IMR-90 (cell line): ENCODE data around the gene CMSS1. TPM values are rescaled to one million over a fixed set of nuclear protein-coding genes. Genes with fewer than 3 reads are reported as not detected.
A peak's percentile ranks its signal among the peaks of the same experiment; 100 is the strongest.

Source experiments
- ATAC-seq: fragments of 200-7000 bp; cut with Tn5 transposase; 2 replicates; pipeline ENCODE4 v1.9.1; 2020; ENCODE audit warnings: low read depth, mild to moderate bottlenecking, moderate library complexity
- BruUV-seq: library from RNA; stranded (reverse); fragments of 400-500 nt; replicated peaks from 2 replicates; lab custom pipeline; 2021; lab: Mats Ljungman, UMichigan
- CTCF ChIA-PET: fragments of 300-600 bp; formaldehyde crosslinking; extraction: SDS; loops from one replicate; lab custom pipeline; 2021; ENCODE audit warnings: antibody characterized with exemption; lab: Yijun Ruan, JAX
- POLR2A ChIA-PET: fragments of 300-600 bp; sonication (Branson Sonifier 250); formaldehyde crosslinking; loops from one replicate; lab custom pipeline; 2022; ENCODE audit warnings: antibody characterized with exemption; ENCODE audit not compliant: unreplicated experiment; lab: Charles Lee
- DNase-seq: peaks from one replicate; pipeline ENCODE4 v3.0.0; 2013
- H2AFZ ChIP-seq: replicated peaks from 2 replicates; pipeline ENCODE3; 2013; ENCODE audit warnings: low read length, mild to moderate bottlenecking; ENCODE audit not compliant: poor library complexity
- H2AK5ac ChIP-seq: 2 replicates; pipeline ENCODE4 v1.6.1; 2013; ENCODE audit warnings: low read depth, low read length, inconsistent platforms
- H2AK9ac ChIP-seq: replicated peaks from 2 replicates; pipeline ENCODE3; 2013; ENCODE audit warnings: mild to moderate bottlenecking, low read depth, low read length, moderate library complexity; ENCODE audit not compliant: poor library complexity
- H2BK120ac ChIP-seq: 2 replicates; pipeline ENCODE4 v1.6.1; 2013; ENCODE audit warnings: low read depth, low read length, inconsistent platforms
- H2BK15ac ChIP-seq: 3 replicates; pipeline ENCODE4 v1.6.1; 2013; ENCODE audit warnings: low read depth, low read length, inconsistent platforms
- H2BK20ac ChIP-seq: 2 replicates; pipeline ENCODE4 v1.6.1; 2013; ENCODE audit warnings: low read depth, mild to moderate bottlenecking, inconsistent platforms, low read length, moderate library complexity
- H2BK5ac ChIP-seq: 2 replicates; pipeline ENCODE4 v1.6.1; 2013; ENCODE audit warnings: mild to moderate bottlenecking, low read depth, low read length, inconsistent platforms; ENCODE audit not compliant: poor library complexity, severe bottlenecking
- H3K14ac ChIP-seq: replicated peaks from 2 replicates; pipeline ENCODE4 v1.6.1; 2013; ENCODE audit warnings: low read depth, low read length, inconsistent platforms
- H3K18ac ChIP-seq: 2 replicates; pipeline ENCODE4 v1.6.1; 2013; ENCODE audit warnings: low read depth, low read length, control low read depth
- H3K23ac ChIP-seq: 2 replicates; pipeline ENCODE4 v1.6.1; 2013; ENCODE audit warnings: low read depth, low read length, inconsistent platforms
- H3K27ac ChIP-seq: 2 replicates; pipeline ENCODE4 v1.5.1; 2013; ENCODE audit warnings: mild to moderate bottlenecking, control low read depth, low read length; ENCODE audit not compliant: insufficient read depth
- H3K27me3 ChIP-seq: 2 replicates; pipeline ENCODE4 v1.6.1; 2013; ENCODE audit warnings: low read length; ENCODE audit not compliant: control insufficient read depth, insufficient read depth
- H3K36me3 ChIP-seq: 2 replicates; pipeline ENCODE4 v1.6.1; 2013; ENCODE audit warnings: low read length, mixed read lengths; ENCODE audit not compliant: control insufficient read depth, insufficient read depth
- H3K4ac ChIP-seq: 2 replicates; pipeline ENCODE4 v1.6.1; 2013; ENCODE audit warnings: low read depth, low read length, inconsistent platforms
- H3K4me1 ChIP-seq: 2 replicates; pipeline ENCODE4 v1.6.1; 2013; ENCODE audit warnings: low read length, mixed read lengths; ENCODE audit not compliant: control insufficient read depth, insufficient read depth
- H3K4me2 ChIP-seq: 2 replicates; pipeline ENCODE4 v1.6.1; 2013; ENCODE audit warnings: low read depth, mild to moderate bottlenecking, control low read depth, low read length, moderate library complexity
- H3K4me3 ChIP-seq: 2 replicates; pipeline ENCODE4 v1.5.1; 2013; ENCODE audit warnings: low read depth, mild to moderate bottlenecking, control low read depth, low read length, moderate library complexity; ENCODE audit not compliant: insufficient read depth
- H3K56ac ChIP-seq: 2 replicates; pipeline ENCODE4 v1.6.1; 2013; ENCODE audit warnings: low read length, inconsistent platforms; ENCODE audit not compliant: insufficient read depth; ENCODE audit errors: extremely low read depth
- H3K79me1 ChIP-seq, 2 experiments: 2 replicates each; pipeline ENCODE4 v1.6.1; 2013; ENCODE audit warnings: low read length in 2 of 2, inconsistent platforms in 1 of 2, low read depth in 1 of 2
- H3K9ac ChIP-seq: 2 replicates; pipeline ENCODE4 v1.6.1; 2013; ENCODE audit warnings: low read depth, low read length, control low read depth
- H3K9me1 ChIP-seq: 2 replicates; pipeline ENCODE4 v1.6.1; 2013; ENCODE audit warnings: low read length, inconsistent platforms; ENCODE audit not compliant: insufficient read depth
- H3K9me3 ChIP-seq: 2 replicates; pipeline ENCODE4 v1.6.1; 2013; ENCODE audit warnings: low read length; ENCODE audit not compliant: control insufficient read depth, insufficient read depth
- H4K20me1 ChIP-seq: 2 replicates; pipeline ENCODE4 v1.6.1; 2013; ENCODE audit warnings: low read length, inconsistent platforms; ENCODE audit not compliant: insufficient read depth
- H4K5ac ChIP-seq: 2 replicates; pipeline ENCODE4 v1.6.1; 2013; ENCODE audit warnings: mild to moderate bottlenecking, low read depth, low read length, control low read depth
- H4K8ac ChIP-seq, 2 experiments: 2 replicates each; pipeline ENCODE4 v1.6.1; 2013; ENCODE audit warnings: low read depth in 2 of 2, low read length in 2 of 2, control low read depth in 1 of 2, inconsistent platforms in 1 of 2
- H4K91ac ChIP-seq: 2 replicates; pipeline ENCODE4 v1.6.1; 2013; ENCODE audit warnings: low read depth, low read length, inconsistent platforms; ENCODE audit not compliant: insufficient read depth
- BHLHE40 ChIP-seq: fragments of 150-350 bp; IDR thresholded peaks from 2 replicates; pipeline ENCODE4 v1.6.1; 2016; ENCODE audit warnings: mild to moderate bottlenecking, low read depth, low read length
- MAFK ChIP-seq: IDR thresholded peaks from 2 replicates; pipeline ENCODE4 v1.6.1; 2012; ENCODE audit warnings: low read depth, low read length, improper control_type of control experiment
- WGBS, 2 experiments: methylation state at CpG; one replicate each; pipeline versions ENCODE4 v1.1.5 to v1.1.7; 2013; ENCODE audit warnings: missing lambda C conversion rate in 2 of 2; ENCODE audit not compliant: insufficient read length in 1 of 2; ENCODE audit errors: extremely low coverage in 2 of 2; 5-methylcytosine and 5-hydroxymethylcytosine counted together
- dilution Hi-C: fragments of 300-500 bp; cut with HindIII; formaldehyde crosslinking; loops from one replicate; pipeline ENCODE4 v1.14.3; 2018; ENCODE audit warnings: low sequenced_read_pairs; ENCODE audit not compliant: unreplicated experiment
- in situ Hi-C: fragments of 300-500 bp; cut with MboI; formaldehyde crosslinking; loops from 3 replicates; pipeline ENCODE4 v1.14.3; 2019; ENCODE audit warnings: low sequenced_read_pairs, inconsistent platforms, mixed read lengths
- intact Hi-C: fragments of 100-400 bp; cut with micrococcal nuclease; formaldehyde crosslinking; loops from 2 replicates; pipeline ENCODE4 v1.10.0; 2022
- polyA plus RNA-seq, 3 experiments: library from polyadenylated mRNA; depleted of rRNA; stranded (reverse); fragments of >200 nt; gene quantifications; 2 replicates each; pipeline ENCODE4 v1.2.3, GENCODE V29; 2012; ENCODE audit warnings: low replicate concordance in 1 of 3
- total RNA-seq: library from RNA; depleted of rRNA; stranded (reverse); fragments of >200 nt; gene quantifications from 2 replicates; pipeline ENCODE4 v1.2.3, GENCODE V29; 2012
- TF ChIP-seq, protein P1 (sequence below): fragments of 150-350 bp; IDR thresholded peaks from 2 replicates; pipeline ENCODE4 v1.6.1; 2017; ENCODE audit warnings: mild to moderate bottlenecking, antibody characterized with exemption, low read length, low read depth

CMSS1 gene
- total and polyA plus RNA-seq, 2 of the 4 experiments (the other 2 are of a cell fraction): 12.5 to 13.6 TPM

- intact Hi-C loops: no loop called here
Observed at GRCh38 chr3:100207886-100208285, 390.2 kb downstream of the CMSS1 start.

More at GRCh38 chr3:100207886-100208285, 390.2 kb downstream of the CMSS1 start:
- H4K5ac ChIP-seq: no peak overlapping the region
- POLR2A ChIA-PET: no interaction called here
- H3K14ac ChIP-seq: no peak overlapping the region
- H2BK20ac ChIP-seq: no peak overlapping the region; the same call in 1 of the 2 replicates
- no peak overlapping the region for H2AFZ ChIP-seq
- no peaks in the 10 kb centered on the region for H3K79me1 ChIP-seq
- H4K8ac ChIP-seq: no peak overlapping the region
- H2BK15ac ChIP-seq: no peak overlapping the region
- no peaks in the 10 kb centered on the region for H3K36me3 ChIP-seq
- no peak overlapping the region for H3K27ac ChIP-seq
- no peak overlapping the region for H3K4ac ChIP-seq
- H3K27me3 ChIP-seq: no peaks in the 10 kb centered on the region; the same call in 1 of the 2 replicates
- H4K91ac ChIP-seq: no peak overlapping the region
- H2AK5ac ChIP-seq: no peak overlapping the region
- H3K4me1 ChIP-seq: peaks cover 16% of the 10 kb centered on the region
- in situ Hi-C loops (no loop called here), dilution Hi-C loops (no loop called here)
- peak overlapping the region; percentile 47; the same call in 1 of the 2 replicates for H3K18ac ChIP-seq
- H3K56ac ChIP-seq: no peak overlapping the region
- no peak overlapping the region for H3K9ac ChIP-seq
- DNase-seq (no peak), ATAC-seq (no peak)
- no peak overlapping the region for H3K4me3 ChIP-seq
- WGBS, 2 experiments: no CpG with 5 or more reads among the region's 3 CpGs
- no peak for TF ChIP-seq MAFK
- TF ChIP-seq BHLHE40: no peak
- TF ChIP-seq, protein P1, sequence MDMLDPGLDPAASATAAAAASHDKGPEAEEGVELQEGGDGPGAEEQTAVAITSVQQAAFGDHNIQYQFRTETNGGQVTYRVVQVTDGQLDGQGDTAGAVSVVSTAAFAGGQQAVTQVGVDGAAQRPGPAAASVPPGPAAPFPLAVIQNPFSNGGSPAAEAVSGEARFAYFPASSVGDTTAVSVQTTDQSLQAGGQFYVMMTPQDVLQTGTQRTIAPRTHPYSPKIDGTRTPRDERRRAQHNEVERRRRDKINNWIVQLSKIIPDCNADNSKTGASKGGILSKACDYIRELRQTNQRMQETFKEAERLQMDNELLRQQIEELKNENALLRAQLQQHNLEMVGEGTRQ: no peak
- H3K9me1 ChIP-seq: peaks cover 6% of the 10 kb centered on the region
- no peak overlapping the region for H3K23ac ChIP-seq
- H2AK9ac ChIP-seq: no peak overlapping the region
- H2BK120ac ChIP-seq: no peak overlapping the region
- no peak overlapping the region for H3K4me2 ChIP-seq
- peaks cover 2% of the 10 kb centered on the region; the same call in 1 of the 2 replicates for H3K9me3 ChIP-seq
- no TSS peak for BruUV-seq
- CTCF ChIA-PET: no interaction called here
- H2BK5ac ChIP-seq: no peak overlapping the region
- H4K20me1 ChIP-seq: no peaks in the 10 kb centered on the region
